Esophagus muscularis mucosa (tissue), 3 donors: Measurements from ENCODE around the gene POGLUT2.

Experiments used
- POLR2A ChIP-seq: fragments of 450-650 bp; IDR thresholded peaks from one replicate; pipeline ENCODE4 v1.6.1; 2017; ENCODE audit warnings: antibody characterized with exemption, moderate library complexity, mild to moderate bottlenecking, low read depth
- POLR2AphosphoS5 ChIP-seq, 2 donors: sonication (generic); formaldehyde crosslinking; IDR thresholded peaks; one replicate each; pipeline ENCODE4 v1.6.1; 2017; ENCODE audit warnings: antibody characterized with exemption in 2 of 2
- TF ChIP-seq, protein P1 (sequence below), 3 experiments: fragments of 200-600 bp in 2 of 3; fragments of 450-650 bp in 1 of 3; sonication (generic) in 2 of 3; IDR thresholded peaks; one replicate each; pipeline ENCODE4 v1.5.1; 2017 to 2019; ENCODE audit warnings: antibody characterized with exemption in 3 of 3, mild to moderate bottlenecking in 2 of 3, moderate library complexity in 1 of 3

GRCh38 chr13:102814793-102815192 lies 16.0 kb upstream of the POGLUT2 start:
- TF ChIP-seq, protein P1, sequence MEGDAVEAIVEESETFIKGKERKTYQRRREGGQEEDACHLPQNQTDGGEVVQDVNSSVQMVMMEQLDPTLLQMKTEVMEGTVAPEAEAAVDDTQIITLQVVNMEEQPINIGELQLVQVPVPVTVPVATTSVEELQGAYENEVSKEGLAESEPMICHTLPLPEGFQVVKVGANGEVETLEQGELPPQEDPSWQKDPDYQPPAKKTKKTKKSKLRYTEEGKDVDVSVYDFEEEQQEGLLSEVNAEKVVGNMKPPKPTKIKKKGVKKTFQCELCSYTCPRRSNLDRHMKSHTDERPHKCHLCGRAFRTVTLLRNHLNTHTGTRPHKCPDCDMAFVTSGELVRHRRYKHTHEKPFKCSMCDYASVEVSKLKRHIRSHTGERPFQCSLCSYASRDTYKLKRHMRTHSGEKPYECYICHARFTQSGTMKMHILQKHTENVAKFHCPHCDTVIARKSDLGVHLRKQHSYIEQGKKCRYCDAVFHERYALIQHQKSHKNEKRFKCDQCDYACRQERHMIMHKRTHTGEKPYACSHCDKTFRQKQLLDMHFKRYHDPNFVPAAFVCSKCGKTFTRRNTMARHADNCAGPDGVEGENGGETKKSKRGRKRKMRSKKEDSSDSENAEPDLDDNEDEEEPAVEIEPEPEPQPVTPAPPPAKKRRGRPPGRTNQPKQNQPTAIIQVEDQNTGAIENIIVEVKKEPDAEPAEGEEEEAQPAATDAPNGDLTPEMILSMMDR (IDR thresholded peaks at IDR 0.05) = no peak
- TF ChIP-seq POLR2AphosphoS5 (IDR thresholded peaks at IDR 0.05) = no peak
- TF ChIP-seq POLR2A = no peak
